Activated CD4-positive, alpha-beta T cell treated with anti-CD3 and anti-CD28 coated beads, Interleukin-2, Interleukin-4, amounts not matched to agents 100 ng/mL and 50 ng/mL, durations not matched to agents 16 hours and 8 hours (primary cell): ENCODE measurements around the gene ZSWIM7.
"Not testable (repeated sequence)": the region's sequence is repeated elsewhere in the genome, so short reads cannot be mapped to it uniquely, and the experiment has no call there.

ENCODE experiments used
- DNase-seq: peaks from one replicate; pipeline ENCODE4 v3.0.0-alpha.2; 2020; ENCODE audit warnings: low spot score

The ZSWIM7 gene

DNA sequence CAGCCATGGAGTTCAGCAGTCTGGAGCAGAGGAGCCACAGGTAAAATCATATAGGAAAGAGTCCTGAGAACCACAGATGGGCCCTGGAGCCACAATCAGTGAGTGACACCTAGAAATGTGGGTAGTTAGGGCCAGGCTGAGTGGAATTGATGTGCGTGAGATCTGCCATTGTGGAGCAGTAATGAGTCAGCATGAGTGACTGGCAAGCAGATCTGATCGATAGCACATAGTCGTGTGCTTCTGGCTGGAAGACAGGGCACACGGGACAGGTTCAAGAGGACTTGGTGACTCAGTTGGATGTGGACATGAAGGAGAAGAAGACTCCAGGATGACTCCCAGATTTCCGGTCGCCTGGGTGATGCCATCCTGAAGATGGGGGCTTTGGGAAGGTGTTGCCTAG lies 42.3 kb downstream of the ZSWIM7 start:
- peak; percentile 90 for DNase-seq

- DNase-seq: no peak
Observed at GRCh38 chr17:15955793-15956541, 43.5 kb downstream of the ZSWIM7 start.

DNA sequence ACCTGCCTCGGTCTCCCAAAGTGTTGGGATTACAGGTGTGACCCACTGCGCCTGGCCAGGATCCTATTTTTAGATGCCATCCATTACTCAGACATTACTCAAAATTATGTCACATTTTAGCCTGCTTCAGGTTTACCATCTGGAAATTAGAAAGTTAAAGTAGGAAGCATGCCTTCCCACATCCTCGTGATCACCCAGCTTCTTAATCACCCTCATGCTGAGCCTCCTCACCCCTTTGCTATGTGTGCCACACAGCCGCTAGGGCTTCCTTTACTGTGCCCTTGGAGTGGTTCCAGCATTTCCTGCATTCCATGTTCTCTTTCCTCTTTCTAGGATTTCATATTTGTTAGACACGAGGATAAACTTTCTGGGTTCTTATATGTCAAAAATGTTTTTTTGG lies 45.3 kb downstream of the ZSWIM7 start:
- no peak for DNase-seq

- DNase-seq: no peak
Observed at GRCh38 chr17:15952916-15953790, 46.4 kb downstream of the ZSWIM7 start.

DNA sequence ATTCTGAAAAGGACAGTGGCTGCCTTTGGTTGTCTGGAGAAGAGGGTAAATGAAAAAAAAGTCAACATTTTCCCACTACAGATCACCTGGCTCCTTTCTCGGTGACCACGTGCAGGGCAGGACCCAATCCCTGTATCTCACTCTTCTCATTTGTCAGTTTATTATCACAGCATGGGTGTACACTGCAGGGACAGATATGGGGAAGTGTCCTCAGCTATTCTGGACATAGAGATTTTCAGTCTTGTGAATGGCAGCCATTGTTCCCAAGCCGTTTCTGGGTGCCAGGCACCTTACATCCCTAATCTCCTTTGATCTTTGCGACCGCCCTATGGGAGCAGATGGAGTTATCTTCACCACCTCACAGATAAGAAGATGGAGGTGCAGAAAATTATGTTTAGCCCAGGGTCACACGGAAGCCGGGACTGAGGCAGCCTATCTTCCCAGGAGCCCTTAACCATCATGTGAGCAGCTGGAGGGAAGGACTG lies 47.4 kb downstream of the ZSWIM7 start:
- DNase-seq: no peak

DNA sequence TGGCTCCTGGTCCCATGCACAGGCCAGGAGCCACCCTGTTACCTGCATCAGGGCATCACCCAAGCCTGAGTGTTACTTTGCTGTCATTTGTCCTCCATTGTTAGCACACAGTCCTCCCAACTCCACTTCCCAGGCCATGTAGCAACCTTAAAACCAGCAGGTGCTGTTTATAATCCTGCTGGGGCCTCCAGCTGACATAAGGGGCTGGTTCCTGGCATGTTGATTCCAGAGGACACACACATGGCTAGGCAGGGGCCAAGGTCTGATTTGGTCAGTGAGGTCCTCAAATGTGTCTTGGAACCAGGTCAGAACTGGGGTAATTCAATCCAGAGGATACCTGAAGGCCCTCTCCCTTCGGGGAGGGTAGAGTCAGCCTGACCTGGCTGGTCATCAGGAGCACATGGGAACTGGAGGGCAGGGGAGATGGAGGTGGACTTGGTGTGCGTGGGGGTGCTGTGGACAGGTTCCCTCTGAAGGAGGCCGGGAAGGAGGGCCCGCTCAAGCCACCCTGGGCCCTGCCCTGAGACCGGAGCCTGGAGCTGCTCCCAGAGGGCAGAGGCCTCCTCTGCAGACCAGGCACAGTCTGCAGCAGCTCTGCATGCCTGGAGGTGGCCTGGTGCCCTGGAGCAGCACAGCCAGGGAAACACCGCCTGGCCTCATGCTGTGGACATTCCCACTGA lies 48.0 kb downstream of the ZSWIM7 start:
- no peak for DNase-seq

- no peak for DNase-seq
Observed at GRCh38 chr17:15947976-15948752, 51.3 kb downstream of the ZSWIM7 start.

DNA sequence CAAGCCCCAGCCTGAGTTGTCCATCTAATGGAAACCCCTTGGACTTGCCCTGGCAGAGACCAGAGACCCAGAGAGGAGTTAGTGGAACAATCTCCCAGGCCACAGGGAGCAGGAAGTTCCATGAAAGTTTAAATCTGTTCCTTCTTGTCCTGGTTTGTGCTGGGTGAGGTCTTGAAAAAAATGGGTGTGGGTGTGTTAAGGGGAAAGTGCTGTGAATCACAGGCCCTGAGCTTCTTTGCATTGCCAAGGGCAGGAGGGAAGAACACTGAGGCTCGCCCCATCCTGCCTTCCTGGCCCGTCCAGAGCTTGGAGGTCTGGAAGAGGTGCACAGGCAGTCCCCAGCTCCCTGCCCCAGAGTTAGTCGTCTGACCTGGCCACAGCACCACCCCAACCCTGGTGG lies 52.2 kb downstream of the ZSWIM7 start:
- no peak for DNase-seq

DNA sequence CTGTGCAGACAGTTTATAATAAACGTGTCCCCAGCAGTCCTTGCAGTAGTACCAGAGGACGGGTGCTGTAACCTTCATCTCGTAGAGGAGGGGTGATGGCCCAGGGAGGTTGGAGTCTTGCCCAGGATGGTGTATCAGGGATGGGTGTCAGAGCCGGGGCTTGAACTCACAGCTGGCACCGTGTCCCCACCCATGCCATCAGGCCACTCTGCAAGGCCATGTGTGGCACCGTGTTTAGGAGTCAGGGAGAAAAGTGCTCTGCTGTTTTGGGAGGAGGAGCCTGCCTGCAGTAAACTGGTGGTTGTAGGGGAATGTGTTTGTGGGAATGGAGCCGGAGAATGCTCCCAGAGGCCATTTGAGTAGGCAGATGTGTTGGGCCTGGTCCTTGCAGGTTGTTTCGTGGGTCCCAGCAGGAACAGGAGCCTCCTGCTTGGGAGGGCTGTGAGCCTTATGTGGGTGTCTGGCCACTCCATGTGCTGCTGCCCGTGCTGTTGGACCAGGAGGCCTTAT lies 52.8 kb downstream of the ZSWIM7 start:
- no peak for DNase-seq

- DNase-seq: no peak
Observed at GRCh38 chr17:15945527-15946191, 53.8 kb downstream of the ZSWIM7 start.

DNA sequence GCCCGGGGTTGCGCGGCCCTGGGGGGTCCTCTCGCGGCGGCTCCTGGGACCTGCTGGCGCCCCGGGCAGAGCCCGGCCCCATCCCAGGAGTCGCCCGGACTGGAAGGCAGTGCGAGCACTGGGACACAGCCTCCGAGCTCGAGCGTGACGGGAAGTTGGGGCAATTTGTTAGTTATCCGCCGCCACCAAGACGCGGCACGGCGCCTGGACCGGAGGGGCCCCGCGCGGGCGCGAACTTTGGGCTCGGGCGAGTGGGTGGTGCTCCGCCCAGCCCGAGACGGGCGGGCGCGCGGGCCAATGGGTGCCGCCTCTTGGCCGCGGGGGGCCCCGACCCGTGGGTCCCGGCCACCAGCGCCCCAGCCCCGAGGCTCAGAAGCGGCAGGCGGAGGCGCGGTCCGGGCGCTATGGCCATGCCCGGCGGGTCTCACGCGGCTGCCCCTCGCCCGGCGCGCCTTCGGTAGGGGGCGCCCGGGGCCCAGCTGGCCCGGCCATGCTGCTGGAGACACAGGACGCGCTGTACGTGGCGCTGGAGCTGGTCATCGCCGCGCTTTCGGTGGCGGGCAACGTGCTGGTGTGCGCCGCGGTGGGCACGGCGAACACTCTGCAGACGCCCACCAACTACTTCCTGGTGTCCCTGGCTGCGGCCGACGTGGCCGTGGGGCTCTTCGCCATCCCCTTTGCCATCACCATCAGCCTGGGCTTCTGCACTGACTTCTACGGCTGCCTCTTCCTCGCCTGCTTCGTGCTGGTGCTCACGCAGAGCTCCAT lies 54.6 kb downstream of the ZSWIM7 start, which contains the start of gene ADORA2B:
TSS of gene ADORA2B (plus strand) at position 372 of the 768 bp plus-strand sequence. CDS start at position 491, 119 bp downstream.
- DNase-seq: peak; percentile 39

GRCh38 chr17:15943971-15944758 lies 55.3 kb downstream of the ZSWIM7 start:
- DNase-seq: no peak

DNA sequence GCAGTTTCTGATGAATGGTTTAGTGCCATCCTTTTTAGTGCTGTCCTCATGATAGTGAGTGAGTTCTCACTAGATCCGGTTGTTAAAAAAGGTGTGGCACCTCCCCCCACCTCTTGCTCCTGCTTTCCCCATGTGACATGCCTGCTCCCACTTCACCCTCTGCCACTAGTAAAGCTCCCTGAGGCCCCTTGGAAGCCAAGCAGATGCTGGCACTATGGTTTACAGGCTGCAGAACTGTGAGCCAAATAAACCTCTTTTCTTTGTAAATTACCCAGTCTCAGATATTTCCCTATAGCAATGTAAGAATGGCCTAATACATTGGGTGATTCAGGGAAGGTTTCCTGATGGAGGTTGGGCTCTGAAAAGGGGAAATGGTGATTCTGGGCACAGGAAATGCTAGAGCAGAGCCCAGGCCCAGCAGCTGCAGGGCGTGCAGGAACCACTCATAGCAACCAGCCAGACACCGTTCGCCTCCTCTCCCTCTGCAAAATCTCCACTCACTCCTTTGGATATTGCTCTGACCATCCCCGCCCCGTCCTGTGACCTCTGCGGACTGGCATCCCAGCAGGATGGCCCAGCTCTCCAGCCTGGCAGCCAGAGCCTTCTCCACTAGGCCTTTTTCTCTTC lies 57.2 kb downstream of the ZSWIM7 start:
- DNase-seq: no peak

DNA sequence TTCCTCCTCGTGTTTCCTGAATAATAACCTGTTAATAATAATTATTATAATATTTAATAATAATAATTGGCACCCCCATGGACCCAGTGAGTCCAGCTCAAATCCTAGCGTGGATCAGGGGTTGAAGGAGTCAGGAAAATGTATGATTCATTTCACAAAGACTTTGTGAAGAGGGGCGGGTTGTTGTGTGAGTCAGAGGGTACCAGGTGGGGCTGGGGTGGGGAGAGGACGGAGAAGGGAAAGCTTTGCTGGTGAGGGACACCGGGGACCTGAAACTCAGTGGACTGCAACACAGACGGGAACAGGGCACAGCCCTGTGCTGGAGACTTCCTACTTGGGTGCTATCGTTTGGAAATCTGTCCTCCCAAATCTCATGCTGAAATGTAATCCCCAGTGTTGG lies 57.7 kb downstream of the ZSWIM7 start:
- DNase-seq: no peak

- not testable (repeated sequence) for DNase-seq
Observed at GRCh38 chr17:15936481-15936880, 63.0 kb downstream of the ZSWIM7 start.

- DNase-seq: no peak
Observed at GRCh38 chr17:15935891-15936290, 63.6 kb downstream of the ZSWIM7 start.

GRCh38 chr17:15934866-15935265 lies 64.6 kb downstream of the ZSWIM7 start:
- DNase-seq: no peak

DNA sequence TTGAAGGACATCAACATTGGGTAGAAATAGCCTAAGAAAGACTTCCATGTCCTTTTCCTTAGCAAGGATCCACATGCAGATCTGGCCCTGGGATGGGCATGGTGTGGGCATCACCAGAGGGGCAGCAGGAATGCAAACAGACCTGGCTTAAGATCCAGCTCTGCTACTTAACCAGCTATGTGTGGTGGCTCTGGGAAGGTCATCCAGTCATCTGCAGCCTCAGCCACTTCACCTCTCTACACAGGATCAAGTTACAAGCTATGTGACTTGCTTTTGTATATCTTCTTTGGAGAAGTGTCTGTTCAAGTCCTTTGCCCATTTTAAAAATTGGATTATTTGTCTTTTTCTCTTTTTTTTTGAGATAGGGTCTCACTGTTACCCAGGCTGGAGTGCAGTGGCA lies 68.1 kb downstream of the ZSWIM7 start:
- no peak for DNase-seq

- DNase-seq: no peak
Observed at GRCh38 chr17:15930426-15930825, 69.1 kb downstream of the ZSWIM7 start.
